Neural cell (in vitro differentiated cells): ENCODE results near the gene IL1RAPL2. TPM values are rescaled to one million over a fixed set of nuclear protein-coding genes. Genes with fewer than 3 reads are reported as not detected.

Experiments
- H2AFZ ChIP-seq: fragments of 200-600, 300-800 bp; sonication (generic), shearing (Covaris generic); 2 replicates; pipeline ENCODE4 v1.6.0; 2014; ENCODE audit warnings: low read depth, mild to moderate bottlenecking, antibody characterized with exemption, low read length, moderate library complexity
- H3F3A ChIP-seq: fragments of 200-600 bp; shearing (Covaris generic); 2 replicates; pipeline ENCODE4 v1.6.1; 2016; ENCODE audit warnings: mild to moderate bottlenecking, moderate library complexity, mixed read lengths, antibody characterized with exemption, low read length; ENCODE audit not compliant: insufficient read depth, poor library complexity, severe bottlenecking
- H3K27ac ChIP-seq: fragments of 200-600, 300-800 bp; sonication (generic), shearing (Covaris generic); 2 replicates; pipeline ENCODE4 v1.5.1; 2014; ENCODE audit warnings: mild to moderate bottlenecking, low read length, moderate library complexity
- H3K27me3 ChIP-seq: fragments of 300-800, 200-600 bp; sonication (generic), shearing (Covaris generic); 2 replicates; pipeline ENCODE4 v1.6.0; 2014; ENCODE audit warnings: mild to moderate bottlenecking, low read depth, low read length, moderate library complexity; ENCODE audit not compliant: insufficient read depth
- H3K36me3 ChIP-seq: fragments of 300-800, 200-600 bp; sonication (generic), shearing (Covaris generic); 2 replicates; pipeline ENCODE4 v1.5.1; 2014; ENCODE audit warnings: mild to moderate bottlenecking, antibody characterized with exemption, low read length, moderate library complexity; ENCODE audit not compliant: insufficient read depth
- H3K4me2 ChIP-seq: fragments of 300-800, 200-600 bp; sonication (generic), shearing (Covaris generic); 2 replicates; pipeline ENCODE4 v1.6.0; 2014; ENCODE audit warnings: mild to moderate bottlenecking, low read length
- H3K4me3 ChIP-seq: fragments of 300-800, 200-600 bp; sonication (generic), shearing (Covaris generic); 2 replicates; pipeline ENCODE4 v1.5.1; 2014; ENCODE audit warnings: mild to moderate bottlenecking, low read length, moderate library complexity
- H3K79me2 ChIP-seq: fragments of 200-600 bp; shearing (Covaris generic); replicated peaks from 2 replicates; pipeline ENCODE4 v1.6.0; 2014; ENCODE audit warnings: mild to moderate bottlenecking, low read length, moderate library complexity; ENCODE audit not compliant: insufficient read depth
- H3K9ac ChIP-seq: fragments of 300-800, 200-600 bp; sonication (generic), shearing (Covaris generic); 2 replicates; pipeline ENCODE4 v1.6.1; 2016; ENCODE audit warnings: mild to moderate bottlenecking, low read length, mixed read lengths
- H3K9me2 ChIP-seq: fragments of 200-600 bp; shearing (Covaris generic); 2 replicates; pipeline ENCODE4 v1.6.1; 2016; ENCODE audit warnings: mild to moderate bottlenecking, low read length, mixed read lengths; ENCODE audit not compliant: insufficient read depth
- H3K9me3 ChIP-seq: fragments of 200-600, 300-800 bp; sonication (generic), shearing (Covaris generic); 2 replicates; pipeline ENCODE4 v1.6.1; 2016; ENCODE audit warnings: mild to moderate bottlenecking, mixed run types, low read length, moderate library complexity, mixed read lengths
- H4K20me1 ChIP-seq: fragments of 200-600 bp; shearing (Covaris generic); 2 replicates; pipeline ENCODE4 v1.6.1; 2016; ENCODE audit warnings: mild to moderate bottlenecking, mixed run types; ENCODE audit not compliant: insufficient read depth
- CTCF ChIP-seq: fragments of 450-650 bp; IDR thresholded peaks from 2 replicates; pipeline ENCODE4 v1.5.1; 2014; ENCODE audit warnings: antibody characterized with exemption, mild to moderate bottlenecking, moderate library complexity; ENCODE audit not compliant: poor library complexity, severe bottlenecking
- EP300 ChIP-seq: fragments of 450-650 bp; conservative IDR thresholded peaks from 2 replicates; pipeline ENCODE4 v1.6.1; 2014; ENCODE audit warnings: antibody characterized with exemption, mild to moderate bottlenecking, moderate library complexity; ENCODE audit not compliant: poor library complexity, severe bottlenecking
- EZH2 ChIP-seq: fragments of 200-600, 300-800 bp; shearing (Covaris generic), sonication (generic); IDR thresholded peaks from 2 replicates; pipeline ENCODE4 v1.6.1; 2014; ENCODE audit warnings: antibody characterized with exemption, low read length, borderline replicate concordance, mild to moderate bottlenecking; ENCODE audit not compliant: insufficient read depth, poor library complexity, severe bottlenecking
- MXI1 ChIP-seq: fragments of 450-650 bp; conservative IDR thresholded peaks from 2 replicates; pipeline ENCODE4 v1.6.1; 2014; ENCODE audit warnings: antibody characterized with exemption, mild to moderate bottlenecking; ENCODE audit not compliant: poor library complexity, severe bottlenecking
- POLR2AphosphoS5 ChIP-seq: IDR thresholded peaks from 2 replicates; pipeline ENCODE4 v1.6.1; 2012
- RAD21 ChIP-seq: fragments of 450-650 bp; conservative IDR thresholded peaks from 2 replicates; pipeline ENCODE4 v1.6.1; 2014; ENCODE audit warnings: antibody characterized with exemption, mild to moderate bottlenecking, moderate library complexity
- SMC3 ChIP-seq: fragments of 450-650 bp; conservative IDR thresholded peaks from 2 replicates; pipeline ENCODE4 v1.6.1; 2014; ENCODE audit warnings: antibody characterized with exemption, mild to moderate bottlenecking, moderate library complexity; ENCODE audit not compliant: poor library complexity
- TAF1 ChIP-seq: IDR thresholded peaks from 2 replicates; pipeline ENCODE4 v1.6.1; 2012; ENCODE audit warnings: low read depth
- polyA plus RNA-seq: library from polyadenylated mRNA; depleted of rRNA; stranded (reverse); fragments of >200 nt; gene quantifications from 2 replicates; pipeline ENCODE4 v1.2.3, GENCODE V29; 2014
- TF ChIP-seq, protein P1 (sequence below): IDR thresholded peaks from 2 replicates; pipeline ENCODE4 v1.6.1; 2012; ENCODE audit warnings: borderline replicate concordance

Gene IL1RAPL2
- polyA plus RNA-seq, 1 donor from 2014 or later: not detected

- Histone ChIP-seq H3F3A (no peaks in the 10 kb centered on the region), H3K9me3 (no peaks in the 10 kb centered on the region), H3K9me2 (no peaks in the 10 kb centered on the region), H2AFZ (no peak overlapping the region), H3K27me3 (no peaks in the 10 kb centered on the region), H3K9ac (no peak overlapping the region), H4K20me1 (no peaks in the 10 kb centered on the region), H3K4me3 (no peak overlapping the region), H3K4me2 (no peak overlapping the region), H3K36me3 (no peaks in the 10 kb centered on the region), H3K27ac (no peak overlapping the region), H3K79me2 (no peaks in the 10 kb centered on the region)
- TF ChIP-seq, protein P1, sequence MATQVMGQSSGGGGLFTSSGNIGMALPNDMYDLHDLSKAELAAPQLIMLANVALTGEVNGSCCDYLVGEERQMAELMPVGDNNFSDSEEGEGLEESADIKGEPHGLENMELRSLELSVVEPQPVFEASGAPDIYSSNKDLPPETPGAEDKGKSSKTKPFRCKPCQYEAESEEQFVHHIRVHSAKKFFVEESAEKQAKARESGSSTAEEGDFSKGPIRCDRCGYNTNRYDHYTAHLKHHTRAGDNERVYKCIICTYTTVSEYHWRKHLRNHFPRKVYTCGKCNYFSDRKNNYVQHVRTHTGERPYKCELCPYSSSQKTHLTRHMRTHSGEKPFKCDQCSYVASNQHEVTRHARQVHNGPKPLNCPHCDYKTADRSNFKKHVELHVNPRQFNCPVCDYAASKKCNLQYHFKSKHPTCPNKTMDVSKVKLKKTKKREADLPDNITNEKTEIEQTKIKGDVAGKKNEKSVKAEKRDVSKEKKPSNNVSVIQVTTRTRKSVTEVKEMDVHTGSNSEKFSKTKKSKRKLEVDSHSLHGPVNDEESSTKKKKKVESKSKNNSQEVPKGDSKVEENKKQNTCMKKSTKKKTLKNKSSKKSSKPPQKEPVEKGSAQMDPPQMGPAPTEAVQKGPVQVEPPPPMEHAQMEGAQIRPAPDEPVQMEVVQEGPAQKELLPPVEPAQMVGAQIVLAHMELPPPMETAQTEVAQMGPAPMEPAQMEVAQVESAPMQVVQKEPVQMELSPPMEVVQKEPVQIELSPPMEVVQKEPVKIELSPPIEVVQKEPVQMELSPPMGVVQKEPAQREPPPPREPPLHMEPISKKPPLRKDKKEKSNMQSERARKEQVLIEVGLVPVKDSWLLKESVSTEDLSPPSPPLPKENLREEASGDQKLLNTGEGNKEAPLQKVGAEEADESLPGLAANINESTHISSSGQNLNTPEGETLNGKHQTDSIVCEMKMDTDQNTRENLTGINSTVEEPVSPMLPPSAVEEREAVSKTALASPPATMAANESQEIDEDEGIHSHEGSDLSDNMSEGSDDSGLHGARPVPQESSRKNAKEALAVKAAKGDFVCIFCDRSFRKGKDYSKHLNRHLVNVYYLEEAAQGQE: no peak
- TF ChIP-seq SMC3 (no peak), EP300 (no peak), CTCF (no peak), MXI1 (no peak), TAF1 (no peak), POLR2AphosphoS5 (no peak), RAD21 (no peak)
Observed at GRCh38 chrX:105463473-105463872, 897.5 kb downstream of the IL1RAPL2 start.

DNA sequence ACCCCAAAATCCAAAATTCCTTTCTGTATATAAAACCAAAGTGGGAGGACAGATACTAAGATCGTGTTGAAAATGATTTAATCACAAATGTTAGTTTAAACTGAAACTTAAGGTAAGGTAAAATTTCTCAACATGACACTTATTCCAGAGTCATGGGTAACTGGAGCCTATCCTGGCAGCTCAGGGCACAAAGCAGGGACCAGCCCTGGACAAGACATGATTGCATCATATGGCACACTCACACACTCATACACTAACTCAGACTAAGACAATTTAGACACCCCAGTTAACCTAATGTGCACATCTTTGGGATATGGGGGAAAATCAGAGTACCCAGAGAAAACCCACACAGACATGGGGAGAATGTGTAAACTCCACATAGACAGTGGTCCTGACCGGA is 898.6 kb downstream of the IL1RAPL2 start:
- TF ChIP-seq MXI1 (no peak), EZH2 (no peak), EP300 (no peak), CTCF (no peak), TAF1 (no peak), RAD21 (no peak), SMC3 (no peak), POLR2AphosphoS5 (no peak)
- TF ChIP-seq, protein P1: no peak
- H3K79me2 ChIP-seq: no peaks in the 10 kb centered on the region
- H3K9me2 ChIP-seq: no peaks in the 10 kb centered on the region
- no peak overlapping the region for H3K27ac ChIP-seq
- no peak overlapping the region for H2AFZ ChIP-seq
- H4K20me1 ChIP-seq: no peaks in the 10 kb centered on the region
- H3K36me3 ChIP-seq: no peaks in the 10 kb centered on the region
- no peak overlapping the region for H3K4me2 ChIP-seq
- no peaks in the 10 kb centered on the region for H3F3A ChIP-seq
- H3K9ac ChIP-seq: no peak overlapping the region
- no peaks in the 10 kb centered on the region for H3K9me3 ChIP-seq
- no peak overlapping the region for H3K4me3 ChIP-seq
- no peaks in the 10 kb centered on the region for H3K27me3 ChIP-seq
